ENCODE data around the gene MAP4K4. TPM values are rescaled to one million over a fixed set of nuclear protein-coding genes. Genes with fewer than 3 reads are reported as not detected.

The MAP4K4 gene
- total RNA-seq, 2 donors from 2014 or later, result 60.1 to 147 TPM

DNA sequence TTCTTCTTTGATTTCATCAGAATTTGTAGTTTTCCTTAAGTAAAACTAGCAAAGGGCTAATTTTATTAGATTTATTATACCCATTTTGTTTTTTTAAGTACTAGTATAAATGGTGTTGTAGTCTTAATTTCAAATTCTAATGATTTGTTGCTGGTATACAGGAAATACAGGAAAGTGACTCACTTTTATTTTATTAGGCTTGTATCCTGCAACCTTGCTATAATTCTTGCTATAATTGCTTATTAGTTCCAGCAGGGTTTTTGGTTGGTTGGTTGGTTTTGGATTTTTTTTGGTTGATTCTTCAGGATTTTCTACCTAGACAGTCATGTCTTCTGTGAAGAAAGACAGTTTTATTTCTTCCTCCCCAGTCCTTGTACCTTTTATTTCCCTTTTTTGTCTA, 183.6 kb downstream of the MAP4K4 start:
- Histone ChIP-seq H3K4me3 (no peak overlapping the region), H3K9me3 (no peaks in the 10 kb centered on the region), H3K4me1 (ENCODE audit: control insufficient read depth in 1 of 2, low read depth in 2 of 2) (peaks cover 10 to 24% of the 10 kb centered on the region in 2 donors), H3K27me3 (replicated peaks; ENCODE audit: insufficient read depth) (no peaks in the 10 kb centered on the region), H3K27ac (no peak overlapping the region), H3K36me3 (peaks cover 18% of the 10 kb centered on the region)
- DNase-seq (ENCODE audit: low spot score) (no peak), ATAC-seq (ENCODE audit: insufficient number of reproducible peaks, low FRiP score, low read depth) (no peak)
- TF ChIP-seq, protein P1, sequence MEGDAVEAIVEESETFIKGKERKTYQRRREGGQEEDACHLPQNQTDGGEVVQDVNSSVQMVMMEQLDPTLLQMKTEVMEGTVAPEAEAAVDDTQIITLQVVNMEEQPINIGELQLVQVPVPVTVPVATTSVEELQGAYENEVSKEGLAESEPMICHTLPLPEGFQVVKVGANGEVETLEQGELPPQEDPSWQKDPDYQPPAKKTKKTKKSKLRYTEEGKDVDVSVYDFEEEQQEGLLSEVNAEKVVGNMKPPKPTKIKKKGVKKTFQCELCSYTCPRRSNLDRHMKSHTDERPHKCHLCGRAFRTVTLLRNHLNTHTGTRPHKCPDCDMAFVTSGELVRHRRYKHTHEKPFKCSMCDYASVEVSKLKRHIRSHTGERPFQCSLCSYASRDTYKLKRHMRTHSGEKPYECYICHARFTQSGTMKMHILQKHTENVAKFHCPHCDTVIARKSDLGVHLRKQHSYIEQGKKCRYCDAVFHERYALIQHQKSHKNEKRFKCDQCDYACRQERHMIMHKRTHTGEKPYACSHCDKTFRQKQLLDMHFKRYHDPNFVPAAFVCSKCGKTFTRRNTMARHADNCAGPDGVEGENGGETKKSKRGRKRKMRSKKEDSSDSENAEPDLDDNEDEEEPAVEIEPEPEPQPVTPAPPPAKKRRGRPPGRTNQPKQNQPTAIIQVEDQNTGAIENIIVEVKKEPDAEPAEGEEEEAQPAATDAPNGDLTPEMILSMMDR (IDR thresholded peaks at IDR 0.05), result no peak

DNA sequence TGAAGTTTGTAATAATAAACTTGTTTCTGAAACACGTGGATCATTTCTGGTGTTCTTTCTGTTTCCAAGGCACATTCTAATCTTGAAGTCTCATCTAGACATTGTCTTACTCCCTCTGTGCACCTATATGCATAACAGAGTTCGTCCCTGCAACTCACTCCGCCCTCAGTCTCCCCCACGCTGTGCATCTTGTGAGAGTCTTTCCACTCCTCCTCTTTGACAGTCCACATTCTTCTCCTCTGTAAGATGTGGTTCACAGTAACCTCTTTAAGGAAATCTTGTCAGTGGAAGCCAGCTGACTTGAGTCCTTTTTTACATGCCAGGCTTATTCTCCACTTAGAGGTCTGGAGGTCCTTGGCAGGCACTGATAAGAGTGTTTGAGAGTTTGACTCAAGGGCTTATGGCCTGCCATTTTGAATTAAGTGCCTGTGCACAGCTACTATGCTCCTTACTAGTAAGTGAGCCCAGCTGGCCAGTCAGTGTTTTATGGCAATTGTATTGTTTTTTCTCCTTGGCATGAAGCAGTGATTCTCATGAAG, 185.3 kb downstream of the MAP4K4 start:
- H3K4me1 ChIP-seq (ENCODE audit: control insufficient read depth in 1 of 2, low read depth in 2 of 2), result peaks cover 10 to 24% of the 10 kb centered on the region in 2 donors
- no peak for ATAC-seq (ENCODE audit: insufficient number of reproducible peaks, low FRiP score, low read depth)
- no peak overlapping the region for H3K4me3 ChIP-seq
- H3K27ac ChIP-seq, result no peak overlapping the region
- no peaks in the 10 kb centered on the region for H3K27me3 ChIP-seq (replicated peaks; ENCODE audit: insufficient read depth)
- H3K9me3 ChIP-seq, result no peaks in the 10 kb centered on the region
- TF ChIP-seq, protein P1 (IDR thresholded peaks at IDR 0.05), result no peak
- no peak for DNase-seq (ENCODE audit: low spot score)
- H3K36me3 ChIP-seq, result peaks cover 16% of the 10 kb centered on the region

DNA sequence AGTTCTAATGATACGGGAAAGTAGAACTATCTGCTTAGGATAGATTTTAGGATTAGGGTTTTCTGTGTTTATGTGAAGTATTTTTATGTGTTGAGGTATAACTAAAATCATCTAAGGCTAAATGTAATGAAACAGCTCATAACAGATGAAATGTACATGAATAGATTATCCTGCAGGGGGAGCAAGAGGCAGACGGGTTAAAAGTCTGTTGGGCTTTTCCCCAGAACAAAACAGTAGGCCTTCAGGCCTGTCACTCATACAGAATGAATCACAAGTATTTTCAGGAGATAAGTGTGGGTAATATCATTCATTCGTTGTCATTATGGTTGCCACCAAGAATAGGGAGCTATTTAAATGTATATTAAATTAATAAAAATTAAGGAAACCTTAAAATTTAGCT, 186.4 kb downstream of the MAP4K4 start:
- TF ChIP-seq, protein P1 (IDR thresholded peaks at IDR 0.05), result peak; percentile 50
- Histone ChIP-seq H3K4me1 (ENCODE audit: control insufficient read depth in 1 of 2, low read depth in 2 of 2) (peaks cover 10 to 24% of the 10 kb centered on the region in 2 donors), H3K4me3 (no peak overlapping the region), H3K27ac (no peak overlapping the region), H3K9me3 (no peaks in the 10 kb centered on the region), H3K27me3 (replicated peaks; ENCODE audit: insufficient read depth) (no peaks in the 10 kb centered on the region), H3K36me3 (peaks cover 19% of the 10 kb centered on the region)
- DNase-seq (ENCODE audit: low spot score) (no peak), ATAC-seq (ENCODE audit: insufficient number of reproducible peaks, low FRiP score, low read depth) (no peak)

DNA sequence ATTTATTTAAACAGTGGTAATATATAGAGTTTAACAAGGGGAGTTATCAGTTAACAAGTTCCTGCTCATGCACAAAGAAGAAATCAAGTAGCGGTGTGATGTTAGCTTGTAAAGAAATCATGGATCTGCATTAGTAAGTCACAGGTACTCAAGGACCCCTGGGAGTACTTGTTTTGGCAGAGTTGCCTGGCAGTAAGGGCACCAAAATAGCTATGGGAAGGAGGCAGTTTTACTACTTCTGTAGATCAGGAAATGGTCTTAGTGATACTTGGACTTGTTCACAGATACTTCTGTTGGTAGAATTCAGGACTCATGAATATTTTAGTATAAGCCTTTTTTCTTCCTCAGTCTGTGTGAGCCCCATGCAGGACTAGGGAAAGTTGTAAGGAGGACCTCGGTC, 186.9 kb downstream of the MAP4K4 start:
- TF ChIP-seq, protein P1 (IDR thresholded peaks at IDR 0.05), result no peak
- Histone ChIP-seq H3K4me3 (no peak overlapping the region), H3K9me3 (no peaks in the 10 kb centered on the region), H3K4me1 (ENCODE audit: control insufficient read depth in 1 of 2, low read depth in 2 of 2) (peaks cover 9 to 23% of the 10 kb centered on the region in 2 donors), H3K27me3 (replicated peaks; ENCODE audit: insufficient read depth) (no peaks in the 10 kb centered on the region), H3K27ac (no peak overlapping the region), H3K36me3 (peaks cover 20% of the 10 kb centered on the region)
- DNase-seq (ENCODE audit: low spot score), result no peak
- ATAC-seq (ENCODE audit: insufficient number of reproducible peaks, low FRiP score, low read depth), result no peak

DNA sequence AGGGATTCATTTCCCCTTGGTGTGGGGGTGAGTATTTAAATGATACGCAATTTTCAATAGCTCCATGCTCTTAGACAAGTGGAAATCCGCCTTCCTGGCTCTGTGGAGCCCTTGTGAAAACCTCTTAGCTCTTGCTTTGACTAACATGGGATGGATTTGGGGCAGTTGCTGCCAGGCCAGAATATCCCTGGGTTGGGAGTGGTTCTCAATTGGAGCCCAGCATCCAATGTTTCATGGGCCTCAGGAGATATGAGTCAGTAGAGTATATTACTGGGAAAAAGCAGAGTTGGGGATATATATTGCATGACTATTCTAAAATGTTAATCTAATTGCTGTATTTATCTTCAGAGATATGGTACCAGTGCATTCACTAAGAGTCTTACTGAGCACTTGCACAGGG, 189.8 kb downstream of the MAP4K4 start:
- Histone ChIP-seq H3K4me1 (ENCODE audit: control insufficient read depth in 1 of 2, low read depth in 2 of 2) (peaks cover 4 to 9% of the 10 kb centered on the region in 2 donors), H3K4me3 (no peak overlapping the region), H3K36me3 (peaks cover 26% of the 10 kb centered on the region), H3K9me3 (no peaks in the 10 kb centered on the region), H3K27ac (no peak overlapping the region), H3K27me3 (replicated peaks; ENCODE audit: insufficient read depth) (no peaks in the 10 kb centered on the region)
- TF ChIP-seq, protein P1 (IDR thresholded peaks at IDR 0.05), result no peak
- no peak for ATAC-seq (ENCODE audit: insufficient number of reproducible peaks, low FRiP score, low read depth)
- DNase-seq (ENCODE audit: low spot score), result no peak
